Stimulated activated CD8-positive, alpha-beta memory T cell treated with anti-CD3 and anti-CD28 coated beads, Interleukin-15, amount 100 ng/mL, for 1 hour (primary cell): Measurements from ENCODE around the gene ACOX1.

ENCODE experiments used
- DNase-seq: peaks from one replicate; pipeline ENCODE4 v3.0.0-alpha.2; 2020; ENCODE audit warnings: low read depth

Gene ACOX1

GRCh38 chr17:75891605-75892555, 87.1 kb downstream of the ACOX1 start:
- no peak for DNase-seq
